Measurements from ENCODE around the gene DLGAP1.

The DLGAP1 gene

DNA sequence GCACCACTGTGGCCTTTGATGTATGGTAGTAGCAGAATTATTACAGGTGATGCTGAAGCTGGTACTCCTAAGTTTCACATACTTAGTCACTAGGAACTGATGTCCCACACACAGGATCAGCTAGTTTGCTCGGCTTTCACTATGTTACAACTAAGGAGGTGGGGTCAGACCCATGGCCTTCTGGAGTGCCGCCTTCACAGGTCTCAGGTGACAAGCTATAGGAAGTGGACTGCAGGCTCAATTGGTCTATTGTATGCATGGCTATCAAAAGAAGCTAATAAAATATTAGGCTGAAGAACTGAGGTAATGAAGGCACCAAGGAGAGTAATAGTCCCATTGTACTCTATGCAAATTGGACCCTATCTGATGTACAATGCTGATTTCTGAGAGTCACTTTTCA, 170.6 kb downstream of the DLGAP1 start:
- no peak for DNase-seq

GRCh38 chr18:4283746-4284291, 171.3 kb downstream of the DLGAP1 start:
- DNase-seq: no peak

DNA sequence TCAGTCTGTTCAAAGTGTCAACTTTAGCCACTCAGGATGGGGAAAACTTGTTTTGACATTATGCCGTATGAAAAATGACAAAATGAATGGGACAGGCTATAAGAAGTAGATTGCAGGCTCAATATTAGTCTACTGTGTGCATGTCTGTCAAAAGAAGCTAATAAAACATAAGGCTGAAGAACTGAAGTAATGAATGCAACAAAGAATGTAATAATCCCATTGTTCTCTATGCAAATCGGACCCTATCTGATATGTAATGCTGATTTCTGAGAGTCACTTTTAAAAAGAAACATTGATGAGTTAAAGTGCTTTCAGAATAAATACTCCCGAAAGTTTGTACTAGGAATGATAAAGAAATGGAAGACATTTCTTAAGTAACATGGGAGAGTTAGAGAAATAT, 172.2 kb downstream of the DLGAP1 start:
- no peak for DNase-seq

DNA sequence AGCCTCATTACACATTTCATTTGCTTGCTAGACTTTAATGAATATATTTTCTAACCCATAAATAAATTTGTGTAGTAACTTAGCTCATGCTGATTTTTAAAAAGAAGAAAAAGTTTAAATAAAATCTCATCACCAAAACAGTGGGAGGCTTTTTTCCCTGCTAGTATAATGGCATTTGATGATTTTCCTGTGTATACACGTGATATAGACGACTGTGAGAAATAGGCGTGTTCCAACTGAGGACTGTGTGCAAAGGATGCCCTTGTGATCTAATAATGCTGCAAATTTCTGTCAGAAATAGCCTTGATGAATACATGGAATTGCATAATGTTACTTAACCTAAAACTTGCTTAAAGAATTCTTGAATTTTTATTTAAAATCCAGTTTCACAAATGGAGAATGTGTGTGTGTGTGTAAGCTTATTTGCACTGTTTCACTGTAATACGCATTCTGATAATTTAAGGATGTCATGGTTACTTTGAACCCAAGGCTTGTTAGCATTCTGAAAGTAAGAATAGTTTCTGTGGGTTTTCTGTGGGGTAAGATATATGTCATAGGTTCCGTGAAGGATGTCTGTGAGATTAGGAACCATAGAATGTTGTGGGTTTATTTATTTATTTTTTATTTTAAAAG, 178.0 kb downstream of the DLGAP1 start:
- no peak for DNase-seq

GRCh38 chr18:4271952-4272351, 183.2 kb downstream of the DLGAP1 start:
- no peak for DNase-seq

DNA sequence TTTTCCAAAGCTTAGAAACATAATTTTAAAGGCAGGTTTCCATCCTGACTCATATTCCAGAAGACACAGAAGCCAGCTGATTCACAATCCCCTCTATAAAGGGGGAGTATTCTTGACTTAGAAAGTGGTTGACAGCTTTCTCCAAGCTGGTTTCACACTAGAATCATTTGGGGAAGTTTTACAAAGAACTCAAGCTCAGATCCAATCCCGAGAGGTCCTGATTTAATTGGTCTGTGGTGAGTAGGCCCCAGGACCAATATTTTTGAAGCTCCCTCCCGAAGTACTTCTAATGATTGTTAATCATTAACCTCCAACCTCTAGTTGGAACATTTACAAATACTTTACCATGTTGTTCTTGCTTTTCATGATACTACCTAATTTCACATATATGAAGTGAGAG, 184.1 kb downstream of the DLGAP1 start:
- DNase-seq: no peak

- DNase-seq: no peak
Observed at GRCh38 chr18:4270016-4270415, 185.1 kb downstream of the DLGAP1 start.

- DNase-seq: no peak
Observed at GRCh38 chr18:4267641-4268040, 187.5 kb downstream of the DLGAP1 start.

DNA sequence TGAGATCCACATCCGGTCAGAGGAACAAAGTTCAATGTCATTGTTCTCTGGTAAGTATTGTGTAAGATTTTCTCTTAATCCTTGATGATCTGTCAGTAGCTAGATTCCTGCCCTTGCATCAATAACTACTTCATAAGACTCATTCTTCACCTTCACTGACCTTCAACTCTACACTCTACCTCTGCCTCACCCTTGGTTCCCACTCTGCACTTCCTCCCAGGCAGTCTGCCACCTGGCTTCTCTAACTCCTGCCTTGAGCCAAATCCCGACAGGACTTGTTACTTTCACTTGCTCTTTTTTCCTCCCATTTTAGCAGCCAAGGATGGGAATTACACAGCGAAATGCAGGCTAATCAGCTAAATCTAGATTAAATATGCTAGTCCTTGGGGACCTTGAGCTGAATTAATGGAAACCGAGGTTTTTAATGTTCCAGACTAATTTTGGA, 190.7 kb downstream of the DLGAP1 start:
- DNase-seq: no peak

GRCh38 chr18:4260107-4260506, 195.0 kb downstream of the DLGAP1 start:
- no peak for DNase-seq

DNA sequence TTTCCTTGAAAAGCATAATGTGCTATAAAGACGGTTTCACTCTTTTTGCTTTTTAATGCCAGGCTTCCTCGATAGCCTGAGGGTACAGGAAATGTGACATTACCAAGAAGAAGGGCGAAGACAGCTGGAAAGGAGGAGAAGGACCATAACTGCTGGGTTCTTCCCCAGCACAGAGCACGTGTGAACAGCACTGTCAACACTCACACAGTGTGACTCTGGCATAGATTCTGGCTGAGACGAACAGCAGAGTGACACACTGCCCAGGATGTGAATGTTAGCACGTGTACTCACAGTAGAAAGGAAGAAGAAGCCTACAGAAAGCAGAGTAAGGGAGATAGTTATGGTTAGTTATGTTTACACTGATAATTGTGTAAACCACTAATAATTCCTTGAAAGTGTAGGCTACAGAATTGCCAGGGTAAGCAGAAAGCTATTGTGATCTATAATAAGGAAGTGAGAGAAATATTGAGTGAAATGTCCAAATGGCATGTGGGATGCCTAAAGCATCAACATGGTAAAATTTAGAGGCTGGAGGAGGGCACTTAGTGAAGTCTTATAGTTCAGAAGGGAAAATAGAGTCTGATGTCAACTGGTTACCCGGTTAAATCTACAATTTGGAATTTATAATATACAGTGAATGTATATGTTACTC, 198.2 kb downstream of the DLGAP1 start:
- no peak for DNase-seq

- no peak for DNase-seq
Observed at GRCh38 chr18:4254840-4255239, 200.3 kb downstream of the DLGAP1 start.

GRCh38 chr18:4252829-4253228, 202.3 kb downstream of the DLGAP1 start:
- no peak for DNase-seq

GRCh38 chr18:4251873-4252272, 203.2 kb downstream of the DLGAP1 start:
- no peak for DNase-seq

- no peak for DNase-seq
Observed at GRCh38 chr18:4251206-4251605, 203.9 kb downstream of the DLGAP1 start.

GRCh38 chr18:4250141-4250540, 205.0 kb downstream of the DLGAP1 start:
- no peak for DNase-seq

DNA sequence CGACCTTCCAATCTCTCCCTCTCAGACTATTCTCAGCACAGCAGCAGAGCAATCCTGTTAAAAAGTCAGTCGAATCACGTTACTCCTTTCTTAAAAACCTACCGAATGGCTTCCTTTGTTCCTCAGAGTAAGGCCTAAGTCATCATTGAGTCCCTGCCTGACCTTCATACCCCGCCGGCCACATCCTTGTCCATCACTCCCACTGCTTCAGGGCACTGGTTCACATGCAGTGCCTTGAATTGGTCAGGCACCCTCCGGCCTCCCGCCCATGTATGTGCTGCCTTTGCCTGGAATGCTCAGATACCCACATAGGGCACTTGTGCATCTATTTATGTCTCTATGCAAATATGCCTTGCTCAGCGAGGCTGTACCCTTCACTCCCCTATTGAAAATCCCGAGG, 206.4 kb downstream of the DLGAP1 start:
- no peak for DNase-seq

- no peak for DNase-seq
Observed at GRCh38 chr18:4246374-4246773, 208.7 kb downstream of the DLGAP1 start.

- DNase-seq: no peak
Observed at GRCh38 chr18:4245456-4245855, 209.7 kb downstream of the DLGAP1 start.

- DNase-seq: no peak
Observed at GRCh38 chr18:4242431-4243161, 212.5 kb downstream of the DLGAP1 start.

DNA sequence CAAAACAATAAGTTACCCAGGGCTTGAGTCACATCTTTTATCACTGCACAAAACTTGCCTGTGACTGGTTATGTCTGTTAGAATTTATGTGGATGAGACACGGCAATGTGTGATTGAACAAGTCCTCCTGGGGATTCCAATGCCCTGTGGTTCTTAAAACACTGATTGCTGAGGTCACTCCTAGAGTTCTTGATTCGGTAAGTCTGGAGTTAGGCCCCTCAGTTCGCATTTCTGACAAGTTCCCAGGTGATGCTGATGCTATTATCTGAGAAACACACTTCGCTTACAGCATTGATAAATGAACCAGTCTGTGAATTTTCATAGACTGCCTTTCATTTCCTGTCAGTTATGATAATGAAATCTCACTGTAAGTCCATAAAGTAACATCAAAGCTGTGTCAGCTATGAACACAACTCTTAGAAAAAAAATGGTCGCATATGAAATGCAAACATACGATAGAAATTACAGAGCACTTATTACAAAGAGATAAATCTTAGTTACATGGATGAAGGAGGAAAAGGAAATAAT, 214.0 kb downstream of the DLGAP1 start:
- no peak for DNase-seq

GRCh38 chr18:4238966-4239365, 216.1 kb downstream of the DLGAP1 start:
- DNase-seq: no peak

DNA sequence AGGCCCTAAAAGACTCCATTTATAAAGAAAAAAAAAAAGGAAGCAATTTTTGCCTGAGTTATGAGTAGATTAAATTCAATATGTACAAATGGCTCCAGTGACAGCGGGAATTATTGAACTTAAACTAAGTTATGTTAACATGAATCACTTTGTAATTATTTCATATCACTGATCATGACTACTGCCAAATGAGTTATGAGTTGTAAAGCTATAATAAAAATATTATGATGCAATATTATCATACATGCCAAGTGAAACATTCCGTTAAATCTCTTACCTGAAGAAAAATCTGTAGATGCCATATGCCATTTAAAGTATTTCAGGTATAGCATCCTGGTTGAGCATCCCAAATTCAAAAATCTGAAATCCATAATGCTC, 217.5 kb downstream of the DLGAP1 start:
- DNase-seq: no peak

Measured in hippocampal formation (tissue), 2 donors.